SK-N-SH (cell line): ENCODE results near the gene CCDC102A. TPM values are rescaled to one million over a fixed set of nuclear protein-coding genes. Genes with fewer than 3 reads are reported as not detected.

Experiments
- CTCF ChIA-PET: fragments of 300-600, 350-600 bp; formaldehyde crosslinking; extraction: SDS; loops from one replicate; lab custom pipeline; 2021; lab: Yijun Ruan, JAX
- POLR2A ChIA-PET: fragments of 350-600 bp; sonication (Branson Sonifier 250); formaldehyde crosslinking; extraction: SDS; loops from one replicate; lab custom pipeline; 2020; ENCODE audit warnings: antibody characterized with exemption, inconsistent platforms; lab: Yijun Ruan, JAX
- DNase-seq: peaks from one replicate; pipeline ENCODE4 v3.0.0; 2012
- H2AFZ ChIP-seq: fragments of 200-600 bp; sonication (generic); 2 replicates; pipeline ENCODE4 v1.8.1; 2016; ENCODE audit warnings: antibody characterized with exemption, mild to moderate bottlenecking, low read depth
- H3F3A ChIP-seq: fragments of 200-600 bp; sonication (generic); replicated peaks from 2 replicates; pipeline ENCODE3; 2016; ENCODE audit warnings: antibody characterized with exemption, mild to moderate bottlenecking; ENCODE audit not compliant: insufficient read depth
- H3K27ac ChIP-seq, 2 experiments: fragments of 200-500 bp in 1 of 2; fragments of 200-600 bp in 1 of 2; sonication (Bioruptor generic) in 1 of 2; sonication (generic), shearing (Covaris generic) in 1 of 2; 2 replicates each; pipeline versions ENCODE4 v1.5.1 to v1.6.1; 2014 to 2016; ENCODE audit warnings: low read depth in 2 of 2, inconsistent platforms in 1 of 2, low read length in 1 of 2, mild to moderate bottlenecking in 1 of 2, mixed read lengths in 1 of 2
- H3K27me3 ChIP-seq: fragments of 200-600 bp; sonication (generic), shearing (Covaris generic); 2 replicates; pipeline ENCODE4 v1.6.1; 2016; ENCODE audit warnings: mixed run types; ENCODE audit not compliant: insufficient read depth
- H3K36me3 ChIP-seq, 2 experiments: fragments of 200-500 bp in 1 of 2; fragments of 200-600 bp in 1 of 2; sonication (Bioruptor generic) in 1 of 2; sonication (generic) in 1 of 2; replicated peaks in 1 of 2; 2 replicates each; pipeline versions ENCODE3 to v1.5.1; 2014 to 2016; ENCODE audit warnings: low read length in 1 of 2, mild to moderate bottlenecking in 1 of 2; ENCODE audit not compliant: insufficient read depth in 2 of 2, control insufficient read depth in 1 of 2
- H3K4me1 ChIP-seq, 2 experiments: fragments of 200-500 bp in 1 of 2; fragments of 200-600 bp in 1 of 2; sonication (Bioruptor generic) in 1 of 2; sonication (generic), shearing (Covaris generic) in 1 of 2; 2 replicates each; pipeline versions ENCODE4 v1.5.1 to v1.6.1; 2014 to 2016; ENCODE audit warnings: low read depth in 1 of 2, low read length in 1 of 2, mixed run types in 1 of 2; ENCODE audit not compliant: insufficient read depth in 2 of 2, control insufficient read depth in 1 of 2
- H3K4me2 ChIP-seq: fragments of 200-600 bp; sonication (generic), shearing (Covaris generic); 2 replicates; pipeline ENCODE4 v1.6.1; 2017; ENCODE audit warnings: mixed run types
- H3K4me3 ChIP-seq, 2 experiments: fragments of 200-500 bp in 1 of 2; fragments of 200-600 bp in 1 of 2; sonication (Bioruptor generic) in 1 of 2; sonication (generic), shearing (Covaris generic) in 1 of 2; 2 replicates each; pipeline versions ENCODE4 v1.5.1 to v1.8.1; 2014 to 2016; ENCODE audit warnings: low read depth in 2 of 2, inconsistent platforms in 1 of 2, low read length in 1 of 2, mild to moderate bottlenecking in 1 of 2, mixed read lengths in 1 of 2, moderate library complexity in 1 of 2
- H3K79me2 ChIP-seq: fragments of 200-600 bp; sonication (generic); 2 replicates; pipeline ENCODE4 v1.8.1; 2017; ENCODE audit warnings: mild to moderate bottlenecking; ENCODE audit not compliant: insufficient read depth
- H3K9ac ChIP-seq: fragments of 200-600 bp; sonication (generic); 2 replicates; pipeline ENCODE4 v1.6.1; 2017; ENCODE audit warnings: mixed run types
- H3K9me2 ChIP-seq: fragments of 200-600 bp; sonication (generic); 2 replicates; pipeline ENCODE4 v1.6.1; 2017; ENCODE audit warnings: mixed run types
- H3K9me3 ChIP-seq: fragments of 200-600 bp; sonication (generic); 2 replicates; pipeline ENCODE4 v1.6.1; 2017; ENCODE audit warnings: mixed run types, mild to moderate bottlenecking, moderate library complexity
- H4K20me1 ChIP-seq: fragments of 200-600 bp; sonication (generic); 2 replicates; pipeline ENCODE4 v1.6.1; 2017; ENCODE audit warnings: mild to moderate bottlenecking, mixed run types; ENCODE audit not compliant: insufficient read depth
- CHD2 ChIP-seq: fragments of 150-350 bp; IDR thresholded peaks from 2 replicates; pipeline ENCODE4 v1.6.1; 2018; ENCODE audit warnings: low read length; ENCODE audit not compliant: partially characterized antibody
- ELF1 ChIP-seq: IDR thresholded peaks from 2 replicates; pipeline ENCODE4 v1.4.0; 2012
- EZH2phosphoT487 ChIP-seq: fragments of 200-600 bp; sonication (generic); IDR thresholded peaks from 2 replicates; pipeline ENCODE4 v1.6.1; 2017; ENCODE audit warnings: low read depth, mixed run types, mild to moderate bottlenecking, antibody characterized with exemption, moderate library complexity, borderline replicate concordance
- FOSL2 ChIP-seq: IDR thresholded peaks from 2 replicates; pipeline ENCODE4 v1.4.0; 2012; ENCODE audit warnings: low read depth, mild to moderate bottlenecking, moderate library complexity, borderline replicate concordance
- GABPA ChIP-seq: IDR thresholded peaks from 2 replicates; pipeline ENCODE4 v1.4.0; 2012; ENCODE audit warnings: low read depth, mild to moderate bottlenecking
- GATA2 ChIP-seq: sonication (generic); formaldehyde crosslinking; IDR thresholded peaks from 2 replicates; pipeline ENCODE4 v1.5.0; 2020; ENCODE audit warnings: mild to moderate bottlenecking, missing genetic modification reagents
- MEF2A ChIP-seq: IDR thresholded peaks from 2 replicates; pipeline ENCODE4 v1.4.0; 2012; ENCODE audit warnings: low read depth, borderline replicate concordance
- MXI1 ChIP-seq: IDR thresholded peaks from 2 replicates; pipeline ENCODE4 v1.6.1; 2012; ENCODE audit warnings: mild to moderate bottlenecking, low read depth, low read length, improper control_type of control experiment
- NFIC ChIP-seq: IDR thresholded peaks from 2 replicates; pipeline ENCODE4 v1.4.0; 2012; ENCODE audit warnings: borderline replicate concordance
- NRF1 ChIP-seq: IDR thresholded peaks from 2 replicates; pipeline ENCODE4 v1.6.1; 2012; ENCODE audit warnings: low read depth, mild to moderate bottlenecking, low read length
- POLR2AphosphoS5 ChIP-seq: IDR thresholded peaks from 2 replicates; pipeline ENCODE4 v1.6.1; 2012; ENCODE audit warnings: low read depth, low read length
- RFX5 ChIP-seq: IDR thresholded peaks from 2 replicates; pipeline ENCODE4 v1.6.1; 2012; ENCODE audit warnings: mild to moderate bottlenecking, improper control_type of control experiment, low read length
- RXRA ChIP-seq: IDR thresholded peaks from 2 replicates; pipeline ENCODE4 v1.4.0; 2012; ENCODE audit warnings: low read depth, mild to moderate bottlenecking, borderline replicate concordance
- SIN3A ChIP-seq: IDR thresholded peaks from 2 replicates; pipeline ENCODE4 v1.6.1; 2012; ENCODE audit warnings: low read depth, mild to moderate bottlenecking, low read length, moderate library complexity, borderline replicate concordance
- TCF12 ChIP-seq: IDR thresholded peaks from 2 replicates; pipeline ENCODE4 v1.4.0; 2012
- WGBS: methylation state at CpG from one replicate; pipeline ENCODE4 v1.1.6; 2017; ENCODE audit warnings: low lambda C conversion rate; 5-methylcytosine and 5-hydroxymethylcytosine counted together
- polyA plus RNA-seq, 3 experiments: library from polyadenylated mRNA; depleted of rRNA; stranded (reverse); fragments of >200 nt; gene quantifications; 2 replicates each; pipeline ENCODE4 v1.2.3, GENCODE V29; 2012
- TF ChIP-seq, protein P1 (sequence below): IDR thresholded peaks from 2 replicates; pipeline ENCODE4 v1.4.0; 2012; ENCODE audit warnings: low read depth, borderline replicate concordance
- TF ChIP-seq, protein P2 (sequence below): IDR thresholded peaks from 2 replicates; pipeline ENCODE4 v1.4.0; 2012; ENCODE audit warnings: low read depth
- TF ChIP-seq, protein P3 (sequence below): fragments of 200-600 bp; sonication (generic); IDR thresholded peaks from 2 replicates; pipeline ENCODE4 v1.6.1; 2017; ENCODE audit warnings: antibody characterized with exemption, mild to moderate bottlenecking, moderate library complexity
- TF ChIP-seq, protein P4 (sequence below): IDR thresholded peaks from 2 replicates; pipeline ENCODE4 v1.4.0; 2012; ENCODE audit warnings: low read depth, borderline replicate concordance
- TF ChIP-seq, protein P5 (sequence below): fragments of 150-350 bp; IDR thresholded peaks from 2 replicates; pipeline ENCODE4 v1.6.1; 2016; ENCODE audit warnings: mild to moderate bottlenecking, low read depth, low read length

Gene CCDC102A
- polyA plus RNA-seq, 1 of the 3 experiments (the other 2 are of a cell fraction), result 26.2 TPM

DNA sequence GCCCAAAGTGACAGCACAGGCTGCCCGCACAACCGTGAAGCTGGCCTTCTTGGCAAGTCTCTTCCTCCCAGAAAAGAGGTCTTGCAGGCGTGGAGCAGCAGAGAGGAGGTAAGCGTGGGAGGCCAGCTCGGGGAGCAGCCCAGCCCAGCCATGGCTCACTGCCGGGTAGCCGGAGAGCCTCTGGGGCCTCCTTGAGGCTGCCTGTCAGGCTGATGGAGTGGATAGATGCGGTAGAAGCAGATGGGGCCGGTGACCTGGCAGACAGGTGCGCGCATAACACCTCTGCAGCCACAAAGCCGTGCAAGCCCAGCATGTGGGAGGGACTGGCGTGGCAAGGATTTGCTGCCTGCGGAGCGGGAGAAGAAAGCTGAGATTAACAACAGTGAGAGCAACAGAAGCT is 33.0 kb downstream of the CCDC102A start:
- no peak for DNase-seq
- 90% methylated on average over 14 of the region's 15 CpGs for WGBS
- Histone ChIP-seq H4K20me1 (no peaks in the 10 kb centered on the region), H3K27ac (peak overlapping the region in 1 of 2 experiments; percentile 35; a peak in 2 of 4 replicates), H3K9ac (no peak overlapping the region), H3F3A (no peaks in the 10 kb centered on the region), H3K9me2 (no peaks in the 10 kb centered on the region), H3K4me1 (peaks cover 0 to 34% of the 10 kb centered on the region in 2 experiments; a peak in 1 of 4 replicates), H3K27me3 (no peaks in the 10 kb centered on the region), H3K4me2 (no peak overlapping the region), H3K4me3 (no peak overlapping the region), H3K79me2 (no peaks in the 10 kb centered on the region), H3K36me3 (no peaks in the 10 kb centered on the region), H2AFZ (no peak overlapping the region), H3K9me3 (no peaks in the 10 kb centered on the region)
- CTCF ChIA-PET, result interaction anchor here (0.9 to 2.1 kb wide), 2 partner anchors 16 to 17 kb away, joined by 3 to 10 read pairs; no protein-coding TSS in a partner anchor
- TF ChIP-seq MEF2A, result no peak
- no peak for TF ChIP-seq TCF12
- TF ChIP-seq, protein P1, sequence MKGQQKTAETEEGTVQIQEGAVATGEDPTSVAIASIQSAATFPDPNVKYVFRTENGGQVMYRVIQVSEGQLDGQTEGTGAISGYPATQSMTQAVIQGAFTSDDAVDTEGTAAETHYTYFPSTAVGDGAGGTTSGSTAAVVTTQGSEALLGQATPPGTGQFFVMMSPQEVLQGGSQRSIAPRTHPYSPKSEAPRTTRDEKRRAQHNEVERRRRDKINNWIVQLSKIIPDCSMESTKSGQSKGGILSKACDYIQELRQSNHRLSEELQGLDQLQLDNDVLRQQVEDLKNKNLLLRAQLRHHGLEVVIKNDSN, result no peak
- TF ChIP-seq RFX5, result no peak
- TF ChIP-seq CHD2, result no peak
- TF ChIP-seq SIN3A, result no peak
- POLR2A ChIA-PET, result interaction anchor here (1.1 to 1.8 kb wide), 2 partner anchors 17 to 23 kb away, joined by 4 to 8 read pairs; partner anchors contain the start of gene DOK4

DNA sequence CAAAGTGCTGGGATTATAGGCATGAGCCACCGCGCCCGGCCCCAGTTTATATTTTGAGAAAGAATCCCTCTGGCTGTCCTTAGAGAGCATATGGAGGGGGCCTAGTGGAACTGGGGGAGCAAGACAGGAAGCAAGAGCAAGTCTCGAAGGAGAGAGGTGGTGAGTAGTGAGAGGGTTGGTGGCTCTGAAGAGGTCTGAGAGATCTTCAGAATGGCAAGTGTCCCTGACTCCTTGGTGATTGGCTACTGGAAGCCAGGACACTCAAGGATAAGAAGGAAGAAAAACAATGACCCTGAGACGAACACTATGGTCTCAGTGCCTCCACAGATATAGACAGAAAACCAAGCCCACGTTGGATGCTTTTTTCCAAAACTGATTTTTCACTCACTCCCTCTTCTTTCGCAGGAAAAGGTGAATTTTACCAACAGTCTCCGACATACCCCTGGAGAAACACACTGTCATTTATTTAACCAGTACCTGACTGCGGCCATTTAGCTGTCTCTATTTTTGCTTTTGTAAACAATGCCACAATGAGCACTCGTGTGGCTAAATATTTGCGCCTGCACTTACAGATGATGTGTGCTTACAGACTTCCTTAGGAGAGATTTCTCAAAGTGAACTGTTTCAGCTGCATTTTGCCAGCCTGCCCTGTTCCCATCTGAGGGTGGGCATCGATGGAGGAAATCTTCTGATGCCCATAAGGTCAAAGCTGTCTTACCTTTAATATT is 34.2 kb downstream of the CCDC102A start:
- no peak overlapping the region for H3K9ac ChIP-seq
- peaks cover 0 to 26% of the 10 kb centered on the region in 2 experiments; a peak in 1 of 4 replicates for H3K4me1 ChIP-seq
- no peaks in the 10 kb centered on the region for H4K20me1 ChIP-seq
- CTCF ChIA-PET, result interaction anchor here (1.3 to 3.5 kb wide), 2 partner anchors 18 to 19 kb away, joined by 3 to 12 read pairs; no protein-coding TSS in a partner anchor
- no peak overlapping the region for H3K27ac ChIP-seq
- 74% methylated on average over 11 of the region's 12 CpGs for WGBS
- POLR2A ChIA-PET, result no interaction called here
- no peak overlapping the region for H3K4me2 ChIP-seq
- H3K79me2 ChIP-seq, result no peaks in the 10 kb centered on the region
- no peaks in the 10 kb centered on the region for H3K9me2 ChIP-seq
- no peaks in the 10 kb centered on the region for H3K36me3 ChIP-seq
- no peaks in the 10 kb centered on the region for H3K9me3 ChIP-seq
- H3K4me3 ChIP-seq, result no peak overlapping the region
- H3F3A ChIP-seq, result no peaks in the 10 kb centered on the region
- DNase-seq, result no peak
- H3K27me3 ChIP-seq, result no peaks in the 10 kb centered on the region
- H2AFZ ChIP-seq, result no peak overlapping the region
- TF ChIP-seq FOSL2, result no peak
- no peak for TF ChIP-seq EZH2phosphoT487
- no peak for TF ChIP-seq MXI1
- TF ChIP-seq TCF12, result no peak
- TF ChIP-seq, protein P2, sequence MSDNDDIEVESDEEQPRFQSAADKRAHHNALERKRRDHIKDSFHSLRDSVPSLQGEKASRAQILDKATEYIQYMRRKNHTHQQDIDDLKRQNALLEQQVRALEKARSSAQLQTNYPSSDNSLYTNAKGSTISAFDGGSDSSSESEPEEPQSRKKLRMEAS, result no peak
- no peak for TF ChIP-seq SIN3A
- no peak for TF ChIP-seq POLR2AphosphoS5
- no peak for TF ChIP-seq ELF1
- no peak for TF ChIP-seq GATA2 (CRISPR knock-in tag)
- TF ChIP-seq RXRA, result no peak
- TF ChIP-seq RFX5, result no peak
- TF ChIP-seq, protein P3, sequence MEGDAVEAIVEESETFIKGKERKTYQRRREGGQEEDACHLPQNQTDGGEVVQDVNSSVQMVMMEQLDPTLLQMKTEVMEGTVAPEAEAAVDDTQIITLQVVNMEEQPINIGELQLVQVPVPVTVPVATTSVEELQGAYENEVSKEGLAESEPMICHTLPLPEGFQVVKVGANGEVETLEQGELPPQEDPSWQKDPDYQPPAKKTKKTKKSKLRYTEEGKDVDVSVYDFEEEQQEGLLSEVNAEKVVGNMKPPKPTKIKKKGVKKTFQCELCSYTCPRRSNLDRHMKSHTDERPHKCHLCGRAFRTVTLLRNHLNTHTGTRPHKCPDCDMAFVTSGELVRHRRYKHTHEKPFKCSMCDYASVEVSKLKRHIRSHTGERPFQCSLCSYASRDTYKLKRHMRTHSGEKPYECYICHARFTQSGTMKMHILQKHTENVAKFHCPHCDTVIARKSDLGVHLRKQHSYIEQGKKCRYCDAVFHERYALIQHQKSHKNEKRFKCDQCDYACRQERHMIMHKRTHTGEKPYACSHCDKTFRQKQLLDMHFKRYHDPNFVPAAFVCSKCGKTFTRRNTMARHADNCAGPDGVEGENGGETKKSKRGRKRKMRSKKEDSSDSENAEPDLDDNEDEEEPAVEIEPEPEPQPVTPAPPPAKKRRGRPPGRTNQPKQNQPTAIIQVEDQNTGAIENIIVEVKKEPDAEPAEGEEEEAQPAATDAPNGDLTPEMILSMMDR, result no peak
- TF ChIP-seq, protein P4, sequence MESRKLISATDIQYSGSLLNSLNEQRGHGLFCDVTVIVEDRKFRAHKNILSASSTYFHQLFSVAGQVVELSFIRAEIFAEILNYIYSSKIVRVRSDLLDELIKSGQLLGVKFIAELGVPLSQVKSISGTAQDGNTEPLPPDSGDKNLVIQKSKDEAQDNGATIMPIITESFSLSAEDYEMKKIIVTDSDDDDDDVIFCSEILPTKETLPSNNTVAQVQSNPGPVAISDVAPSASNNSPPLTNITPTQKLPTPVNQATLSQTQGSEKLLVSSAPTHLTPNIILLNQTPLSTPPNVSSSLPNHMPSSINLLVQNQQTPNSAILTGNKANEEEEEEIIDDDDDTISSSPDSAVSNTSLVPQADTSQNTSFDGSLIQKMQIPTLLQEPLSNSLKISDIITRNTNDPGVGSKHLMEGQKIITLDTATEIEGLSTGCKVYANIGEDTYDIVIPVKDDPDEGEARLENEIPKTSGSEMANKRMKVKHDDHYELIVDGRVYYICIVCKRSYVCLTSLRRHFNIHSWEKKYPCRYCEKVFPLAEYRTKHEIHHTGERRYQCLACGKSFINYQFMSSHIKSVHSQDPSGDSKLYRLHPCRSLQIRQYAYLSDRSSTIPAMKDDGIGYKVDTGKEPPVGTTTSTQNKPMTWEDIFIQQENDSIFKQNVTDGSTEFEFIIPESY, result no peak
- TF ChIP-seq, protein P5, sequence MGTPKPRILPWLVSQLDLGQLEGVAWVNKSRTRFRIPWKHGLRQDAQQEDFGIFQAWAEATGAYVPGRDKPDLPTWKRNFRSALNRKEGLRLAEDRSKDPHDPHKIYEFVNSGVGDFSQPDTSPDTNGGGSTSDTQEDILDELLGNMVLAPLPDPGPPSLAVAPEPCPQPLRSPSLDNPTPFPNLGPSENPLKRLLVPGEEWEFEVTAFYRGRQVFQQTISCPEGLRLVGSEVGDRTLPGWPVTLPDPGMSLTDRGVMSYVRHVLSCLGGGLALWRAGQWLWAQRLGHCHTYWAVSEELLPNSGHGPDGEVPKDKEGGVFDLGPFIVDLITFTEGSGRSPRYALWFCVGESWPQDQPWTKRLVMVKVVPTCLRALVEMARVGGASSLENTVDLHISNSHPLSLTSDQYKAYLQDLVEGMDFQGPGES, result no peak
- no peak for TF ChIP-seq NRF1
- no peak for TF ChIP-seq CHD2
- no peak for TF ChIP-seq GABPA
- TF ChIP-seq NFIC, result no peak
